HL-60 (cell line): Measurements from ENCODE around the gene SSPN.

Experiments
- DNase-seq, 2 experiments: peaks; one replicate each; pipeline ENCODE4 v3.0.0-alpha.2; 2010 to 2020; ENCODE audit warnings: low read depth in 1 of 2, low spot score in 1 of 2
- H3K27ac ChIP-seq: fragments of 250-450 bp; sonication (Bioruptor Pico); replicated peaks from 2 replicates; pipeline ENCODE4 v1.5.1; 2020; ENCODE audit warnings: mild to moderate bottlenecking, moderate library complexity
- H3K27me3 ChIP-seq: fragments of 250-450 bp; sonication (Bioruptor Pico); 2 replicates; pipeline ENCODE4 v1.5.1; 2021; ENCODE audit warnings: mild to moderate bottlenecking, moderate library complexity; ENCODE audit not compliant: insufficient read depth, poor library complexity, severe bottlenecking
- H3K4me3 ChIP-seq: replicated peaks from 2 replicates; pipeline ENCODE4 v1.5.1; 2011; ENCODE audit warnings: mild to moderate bottlenecking, control low read depth, low read length; ENCODE audit not compliant: insufficient read depth
- GABPA ChIP-seq: IDR thresholded peaks from 2 replicates; pipeline ENCODE4 v1.6.1; 2012; ENCODE audit warnings: low read depth
- POLR2AphosphoS5 ChIP-seq: IDR thresholded peaks from 2 replicates; pipeline ENCODE4 v1.6.1; 2012; ENCODE audit warnings: low read depth
- SPI1 ChIP-seq: IDR thresholded peaks from 2 replicates; pipeline ENCODE4 v1.6.1; 2012; ENCODE audit warnings: low read depth, mild to moderate bottlenecking, borderline replicate concordance
- TF ChIP-seq, protein P1 (sequence below): IDR thresholded peaks from 2 replicates; pipeline ENCODE4 v1.6.1; 2012; ENCODE audit warnings: low read depth; ENCODE audit not compliant: insufficient replicate concordance
- TF ChIP-seq, protein P2 (sequence below): IDR thresholded peaks from one replicate; pipeline ENCODE4 v1.5.1; 2011; ENCODE audit warnings: low read length, control low read depth, inconsistent platforms; ENCODE audit not compliant: insufficient read depth

The SSPN gene

DNA sequence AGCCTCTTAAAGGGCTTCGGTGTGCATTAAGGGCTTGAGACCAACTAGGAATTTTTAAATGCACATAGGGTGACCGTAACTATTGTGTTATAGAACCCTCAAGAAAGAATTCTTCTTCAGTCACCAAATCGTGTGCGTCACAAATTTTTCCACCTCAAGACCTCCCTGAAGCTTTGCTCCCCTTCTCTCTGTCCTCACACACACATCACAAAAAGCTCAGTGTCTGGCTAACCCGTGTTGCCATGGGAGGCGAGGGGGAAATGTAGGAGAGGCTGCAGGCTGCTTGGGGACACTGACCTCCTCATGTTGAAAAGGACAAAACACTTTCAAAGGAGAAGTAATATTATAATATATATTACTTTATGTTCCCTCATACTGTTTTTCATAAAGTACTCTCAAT is 10.6 kb downstream of the SSPN start:
- Histone ChIP-seq H3K4me3 (no peak overlapping the region), H3K27me3 (no peaks in the 10 kb centered on the region), H3K27ac (no peak overlapping the region)
- TF ChIP-seq, protein P1, sequence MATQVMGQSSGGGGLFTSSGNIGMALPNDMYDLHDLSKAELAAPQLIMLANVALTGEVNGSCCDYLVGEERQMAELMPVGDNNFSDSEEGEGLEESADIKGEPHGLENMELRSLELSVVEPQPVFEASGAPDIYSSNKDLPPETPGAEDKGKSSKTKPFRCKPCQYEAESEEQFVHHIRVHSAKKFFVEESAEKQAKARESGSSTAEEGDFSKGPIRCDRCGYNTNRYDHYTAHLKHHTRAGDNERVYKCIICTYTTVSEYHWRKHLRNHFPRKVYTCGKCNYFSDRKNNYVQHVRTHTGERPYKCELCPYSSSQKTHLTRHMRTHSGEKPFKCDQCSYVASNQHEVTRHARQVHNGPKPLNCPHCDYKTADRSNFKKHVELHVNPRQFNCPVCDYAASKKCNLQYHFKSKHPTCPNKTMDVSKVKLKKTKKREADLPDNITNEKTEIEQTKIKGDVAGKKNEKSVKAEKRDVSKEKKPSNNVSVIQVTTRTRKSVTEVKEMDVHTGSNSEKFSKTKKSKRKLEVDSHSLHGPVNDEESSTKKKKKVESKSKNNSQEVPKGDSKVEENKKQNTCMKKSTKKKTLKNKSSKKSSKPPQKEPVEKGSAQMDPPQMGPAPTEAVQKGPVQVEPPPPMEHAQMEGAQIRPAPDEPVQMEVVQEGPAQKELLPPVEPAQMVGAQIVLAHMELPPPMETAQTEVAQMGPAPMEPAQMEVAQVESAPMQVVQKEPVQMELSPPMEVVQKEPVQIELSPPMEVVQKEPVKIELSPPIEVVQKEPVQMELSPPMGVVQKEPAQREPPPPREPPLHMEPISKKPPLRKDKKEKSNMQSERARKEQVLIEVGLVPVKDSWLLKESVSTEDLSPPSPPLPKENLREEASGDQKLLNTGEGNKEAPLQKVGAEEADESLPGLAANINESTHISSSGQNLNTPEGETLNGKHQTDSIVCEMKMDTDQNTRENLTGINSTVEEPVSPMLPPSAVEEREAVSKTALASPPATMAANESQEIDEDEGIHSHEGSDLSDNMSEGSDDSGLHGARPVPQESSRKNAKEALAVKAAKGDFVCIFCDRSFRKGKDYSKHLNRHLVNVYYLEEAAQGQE, result no peak
- TF ChIP-seq GABPA (no peak), SPI1 (no peak), POLR2AphosphoS5 (no peak)
- TF ChIP-seq, protein P2, sequence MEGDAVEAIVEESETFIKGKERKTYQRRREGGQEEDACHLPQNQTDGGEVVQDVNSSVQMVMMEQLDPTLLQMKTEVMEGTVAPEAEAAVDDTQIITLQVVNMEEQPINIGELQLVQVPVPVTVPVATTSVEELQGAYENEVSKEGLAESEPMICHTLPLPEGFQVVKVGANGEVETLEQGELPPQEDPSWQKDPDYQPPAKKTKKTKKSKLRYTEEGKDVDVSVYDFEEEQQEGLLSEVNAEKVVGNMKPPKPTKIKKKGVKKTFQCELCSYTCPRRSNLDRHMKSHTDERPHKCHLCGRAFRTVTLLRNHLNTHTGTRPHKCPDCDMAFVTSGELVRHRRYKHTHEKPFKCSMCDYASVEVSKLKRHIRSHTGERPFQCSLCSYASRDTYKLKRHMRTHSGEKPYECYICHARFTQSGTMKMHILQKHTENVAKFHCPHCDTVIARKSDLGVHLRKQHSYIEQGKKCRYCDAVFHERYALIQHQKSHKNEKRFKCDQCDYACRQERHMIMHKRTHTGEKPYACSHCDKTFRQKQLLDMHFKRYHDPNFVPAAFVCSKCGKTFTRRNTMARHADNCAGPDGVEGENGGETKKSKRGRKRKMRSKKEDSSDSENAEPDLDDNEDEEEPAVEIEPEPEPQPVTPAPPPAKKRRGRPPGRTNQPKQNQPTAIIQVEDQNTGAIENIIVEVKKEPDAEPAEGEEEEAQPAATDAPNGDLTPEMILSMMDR, result no peak
- no peak for DNase-seq

- DNase-seq, result no peak
- Histone ChIP-seq H3K4me3 (no peak overlapping the region), H3K27me3 (no peaks in the 10 kb centered on the region), H3K27ac (no peak overlapping the region)
- TF ChIP-seq, protein P2, result no peak
- TF ChIP-seq POLR2AphosphoS5, result no peak
- no peak for TF ChIP-seq GABPA
- no peak for TF ChIP-seq SPI1
- TF ChIP-seq, protein P1, result no peak
Measured at GRCh38 chr12:26211331-26211730, 16.0 kb downstream of the SSPN start.

GRCh38 chr12:26212396-26212795 is 17.0 kb downstream of the SSPN start:
- TF ChIP-seq POLR2AphosphoS5, result no peak
- TF ChIP-seq SPI1, result no peak
- no peak for TF ChIP-seq GABPA
- TF ChIP-seq, protein P2, result no peak
- DNase-seq, result no peak
- Histone ChIP-seq H3K27me3 (no peaks in the 10 kb centered on the region), H3K27ac (no peak overlapping the region), H3K4me3 (no peak overlapping the region)

DNA sequence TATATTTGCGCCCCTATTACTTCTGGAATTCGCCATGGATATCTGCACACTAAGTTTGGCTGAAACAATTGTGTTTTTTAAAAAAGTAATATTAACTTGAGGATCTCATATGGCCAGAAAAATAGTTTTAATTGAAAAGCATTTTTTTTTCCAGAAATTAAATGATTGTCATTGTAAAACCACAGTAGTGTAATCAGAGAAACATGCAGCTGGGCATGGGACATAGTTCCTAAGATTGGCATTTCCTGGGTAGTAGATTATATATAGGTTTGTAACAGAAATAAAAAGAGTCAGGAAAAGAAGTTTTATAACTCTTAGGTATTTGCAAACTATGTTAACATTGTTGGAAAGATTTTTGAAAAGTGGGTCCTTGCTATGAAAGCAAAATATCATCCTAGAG is 17.6 kb downstream of the SSPN start:
- DNase-seq, result no peak
- Histone ChIP-seq H3K27ac (no peak overlapping the region), H3K27me3 (no peaks in the 10 kb centered on the region), H3K4me3 (no peak overlapping the region)
- TF ChIP-seq GABPA (no peak), SPI1 (no peak), POLR2AphosphoS5 (no peak)
- TF ChIP-seq, protein P2, result no peak
- TF ChIP-seq, protein P1, result no peak
